ENCODE measurements around the gene C15orf61. TPM values are rescaled to one million over a fixed set of nuclear protein-coding genes. Genes with fewer than 3 reads are reported as not detected.

The C15orf61 gene
- total RNA-seq, 4 donors from 2014 or later = 10.2 to 25.9 (median 15.8) TPM

DNA sequence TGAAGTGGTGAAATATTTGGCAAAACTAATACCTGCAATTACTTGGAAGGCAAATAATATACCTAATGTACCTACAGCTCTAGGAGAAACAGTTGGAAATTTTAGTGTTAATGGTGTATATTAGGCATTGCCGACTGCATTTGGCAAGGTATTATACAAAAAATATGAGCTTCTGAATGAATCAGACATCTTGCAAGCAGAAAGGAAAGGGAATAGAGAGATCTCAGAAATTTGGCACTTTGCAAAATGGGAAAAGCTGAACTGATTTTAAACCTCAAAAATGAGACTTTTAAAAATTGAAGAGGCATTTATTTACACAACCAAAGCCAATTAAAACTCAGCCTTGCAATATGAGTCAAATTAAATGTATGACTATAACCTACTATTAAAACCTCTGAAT lies 40.2 kb upstream of the C15orf61 start:
- no peaks in the 10 kb centered on the region for H3K9me3 ChIP-seq
- no peak overlapping the region for H3K27ac ChIP-seq
- H3K4me3 ChIP-seq = no peak overlapping the region
- TF ChIP-seq, protein P1, sequence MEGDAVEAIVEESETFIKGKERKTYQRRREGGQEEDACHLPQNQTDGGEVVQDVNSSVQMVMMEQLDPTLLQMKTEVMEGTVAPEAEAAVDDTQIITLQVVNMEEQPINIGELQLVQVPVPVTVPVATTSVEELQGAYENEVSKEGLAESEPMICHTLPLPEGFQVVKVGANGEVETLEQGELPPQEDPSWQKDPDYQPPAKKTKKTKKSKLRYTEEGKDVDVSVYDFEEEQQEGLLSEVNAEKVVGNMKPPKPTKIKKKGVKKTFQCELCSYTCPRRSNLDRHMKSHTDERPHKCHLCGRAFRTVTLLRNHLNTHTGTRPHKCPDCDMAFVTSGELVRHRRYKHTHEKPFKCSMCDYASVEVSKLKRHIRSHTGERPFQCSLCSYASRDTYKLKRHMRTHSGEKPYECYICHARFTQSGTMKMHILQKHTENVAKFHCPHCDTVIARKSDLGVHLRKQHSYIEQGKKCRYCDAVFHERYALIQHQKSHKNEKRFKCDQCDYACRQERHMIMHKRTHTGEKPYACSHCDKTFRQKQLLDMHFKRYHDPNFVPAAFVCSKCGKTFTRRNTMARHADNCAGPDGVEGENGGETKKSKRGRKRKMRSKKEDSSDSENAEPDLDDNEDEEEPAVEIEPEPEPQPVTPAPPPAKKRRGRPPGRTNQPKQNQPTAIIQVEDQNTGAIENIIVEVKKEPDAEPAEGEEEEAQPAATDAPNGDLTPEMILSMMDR (IDR thresholded peaks at IDR 0.05 in 4 of 5, conservative IDR thresholded peaks at IDR 0.05 in 1 of 5) = no peak
- TF ChIP-seq POLR2A (IDR thresholded peaks at IDR 0.05) = no peak
- ATAC-seq (no peak), DNase-seq (no peak)
- H3K27me3 ChIP-seq = no peaks in the 10 kb centered on the region
- intact Hi-C loops (cut with DNase I; ENCODE audit: low total_unique reads) = no loop called here
- no peaks in the 10 kb centered on the region for H3K36me3 ChIP-seq
- H3K4me1 ChIP-seq = peaks cover 0 to 6% of the 10 kb centered on the region in 2 donors
- in situ Hi-C loops (cut with MboI; ENCODE audit: low sequenced_read_pairs in 4 of 4) = no loop called here

DNA sequence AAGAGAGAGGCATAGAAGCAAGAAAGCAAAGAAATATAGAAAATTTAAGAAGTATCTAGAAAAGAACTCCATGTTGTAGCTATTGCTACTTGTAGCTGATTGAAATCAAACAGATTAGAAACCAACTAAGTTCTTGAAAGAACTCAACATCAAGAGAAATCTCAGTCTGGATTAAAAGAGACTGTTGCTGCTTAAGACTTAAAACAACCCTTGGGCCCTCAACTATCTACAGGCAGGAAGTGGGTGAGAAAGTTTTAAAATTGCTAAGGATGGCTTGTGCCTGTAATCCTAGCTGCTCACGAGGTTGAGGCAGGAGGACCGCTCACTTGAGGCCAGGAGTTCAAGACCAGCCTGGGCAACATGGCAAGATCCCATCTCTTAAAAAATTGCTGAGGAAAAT lies 39.3 kb upstream of the C15orf61 start:
- Histone ChIP-seq H3K4me1 (peaks cover 0 to 6% of the 10 kb centered on the region in 2 donors), H3K36me3 (no peaks in the 10 kb centered on the region), H3K27me3 (no peaks in the 10 kb centered on the region), H3K4me3 (no peak overlapping the region), H3K27ac (no peak overlapping the region), H3K9me3 (no peaks in the 10 kb centered on the region)
- TF ChIP-seq, protein P1 (IDR thresholded peaks at IDR 0.05 in 4 of 5, conservative IDR thresholded peaks at IDR 0.05 in 1 of 5) = no peak
- no peak for TF ChIP-seq POLR2A (IDR thresholded peaks at IDR 0.05)
- intact Hi-C loops (cut with DNase I; ENCODE audit: low total_unique reads) = no loop called here
- ATAC-seq (no peak), DNase-seq (no peak)
- in situ Hi-C loops (cut with MboI; ENCODE audit: low sequenced_read_pairs in 4 of 4) = no loop called here

DNA sequence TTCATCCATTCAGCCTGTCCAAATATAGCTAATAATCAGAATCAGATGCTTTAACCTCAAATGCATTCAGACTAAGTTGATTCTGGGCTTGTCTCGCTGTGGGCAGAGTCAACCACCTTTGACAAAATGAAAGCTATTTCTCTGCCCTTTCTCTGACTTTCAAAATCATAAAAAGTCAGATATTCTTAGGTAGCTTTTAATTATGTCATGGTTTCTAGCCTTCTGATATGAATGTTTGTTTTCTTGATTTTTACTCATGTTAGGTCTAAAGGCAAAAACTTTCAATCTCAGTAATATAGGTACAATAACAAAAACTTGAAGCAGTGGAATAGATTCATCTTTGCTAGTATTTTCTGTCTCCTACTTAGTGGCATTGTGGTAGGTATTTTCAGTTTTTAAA lies 25.3 kb upstream of the C15orf61 start:
- intact Hi-C loops (cut with DNase I; ENCODE audit: low total_unique reads) = no loop called here
- DNase-seq (no peak), ATAC-seq (no peak)
- in situ Hi-C loops (cut with MboI; ENCODE audit: low sequenced_read_pairs in 4 of 4) = no loop called here
- Histone ChIP-seq H3K4me3 (no peak overlapping the region), H3K4me1 (no peaks in the 10 kb centered on the region), H3K36me3 (no peaks in the 10 kb centered on the region), H3K27me3 (no peaks in the 10 kb centered on the region), H3K9me3 (no peaks in the 10 kb centered on the region), H3K27ac (no peak overlapping the region)
- no peak for TF ChIP-seq POLR2A (IDR thresholded peaks at IDR 0.05)
- TF ChIP-seq, protein P1 (IDR thresholded peaks at IDR 0.05 in 4 of 5, conservative IDR thresholded peaks at IDR 0.05 in 1 of 5) = no peak

DNA sequence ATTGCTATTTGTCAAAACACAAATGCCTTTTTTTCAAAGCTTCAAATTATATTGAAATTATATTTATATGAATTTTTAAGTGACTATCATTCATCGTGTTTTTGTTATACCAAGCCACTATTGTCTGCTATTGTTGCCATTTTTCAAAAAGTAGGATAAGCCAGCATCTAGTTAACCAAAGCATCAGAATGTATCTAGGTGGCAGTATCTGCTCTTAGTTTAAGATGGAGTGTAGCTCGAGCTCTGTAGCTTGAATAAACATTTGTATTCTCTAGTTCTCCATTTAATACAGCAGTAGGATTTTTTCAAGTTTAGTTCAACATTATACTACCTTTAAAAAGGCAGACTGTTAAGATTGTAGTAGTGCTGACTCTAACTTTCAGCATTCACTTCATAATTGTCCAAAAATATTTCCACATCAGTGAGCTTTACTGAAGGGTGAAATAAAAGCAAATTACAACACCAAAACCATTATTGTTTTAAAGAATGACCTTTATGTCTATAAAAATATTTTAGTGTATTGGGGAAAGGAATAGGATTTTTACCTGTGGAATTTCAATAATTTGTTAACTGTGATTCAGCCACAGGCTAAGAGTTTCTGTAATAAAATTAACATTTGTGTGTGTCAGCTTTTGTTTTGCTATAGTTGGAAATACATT lies 19.6 kb upstream of the C15orf61 start:
- intact Hi-C loops (cut with DNase I; ENCODE audit: low total_unique reads) (loop anchor here (2.0 kb wide), 1 partner anchor 335 kb away; no protein-coding TSS in a partner anchor), in situ Hi-C loops (cut with MboI; ENCODE audit: low sequenced_read_pairs in 4 of 4) (no loop called here)

More for the DNA sequence above, 19.6 kb upstream of the C15orf61 start:
- TF ChIP-seq, protein P1 (IDR thresholded peaks at IDR 0.05 in 4 of 5, conservative IDR thresholded peaks at IDR 0.05 in 1 of 5) = peak in 2 of 5 experiments; percentile 22 to 33
- no peak for TF ChIP-seq POLR2A (IDR thresholded peaks at IDR 0.05)
- H3K36me3 ChIP-seq = no peaks in the 10 kb centered on the region
- H3K9me3 ChIP-seq = no peaks in the 10 kb centered on the region
- peak overlapping the region in 1 of 4 donors; percentile 10 for H3K27ac ChIP-seq
- H3K4me3 ChIP-seq = no peak overlapping the region
- no peaks in the 10 kb centered on the region for H3K4me1 ChIP-seq
- ATAC-seq = peak in 1 of 2 donors; percentile 68
- DNase-seq = no peak
- no peaks in the 10 kb centered on the region for H3K27me3 ChIP-seq
